SK-N-SH (cell line): Measurements from ENCODE around the gene PCSK5. TPM values are rescaled to one million over a fixed set of nuclear protein-coding genes. Genes with fewer than 3 reads are reported as not detected.

Source experiments
- CTCF ChIA-PET: fragments of 300-600, 350-600 bp; formaldehyde crosslinking; extraction: SDS; loops from one replicate; lab custom pipeline; 2021; lab: Yijun Ruan, JAX
- POLR2A ChIA-PET: fragments of 350-600 bp; sonication (Branson Sonifier 250); formaldehyde crosslinking; extraction: SDS; loops from one replicate; lab custom pipeline; 2020; ENCODE audit warnings: antibody characterized with exemption, inconsistent platforms; lab: Yijun Ruan, JAX
- DNase-seq: peaks from one replicate; pipeline ENCODE4 v3.0.0; 2012
- H2AFZ ChIP-seq: fragments of 200-600 bp; sonication (generic); 2 replicates; pipeline ENCODE4 v1.8.1; 2016; ENCODE audit warnings: antibody characterized with exemption, mild to moderate bottlenecking, low read depth
- H3F3A ChIP-seq: fragments of 200-600 bp; sonication (generic); replicated peaks from 2 replicates; pipeline ENCODE3; 2016; ENCODE audit warnings: antibody characterized with exemption, mild to moderate bottlenecking; ENCODE audit not compliant: insufficient read depth
- H3K27ac ChIP-seq, 2 experiments: fragments of 200-500 bp in 1 of 2; fragments of 200-600 bp in 1 of 2; sonication (Bioruptor generic) in 1 of 2; sonication (generic), shearing (Covaris generic) in 1 of 2; 2 replicates each; pipeline versions ENCODE4 v1.5.1 to v1.6.1; 2014 to 2016; ENCODE audit warnings: low read depth in 2 of 2, inconsistent platforms in 1 of 2, low read length in 1 of 2, mild to moderate bottlenecking in 1 of 2, mixed read lengths in 1 of 2
- H3K27me3 ChIP-seq: fragments of 200-600 bp; sonication (generic), shearing (Covaris generic); 2 replicates; pipeline ENCODE4 v1.6.1; 2016; ENCODE audit warnings: mixed run types; ENCODE audit not compliant: insufficient read depth
- H3K36me3 ChIP-seq, 2 experiments: fragments of 200-500 bp in 1 of 2; fragments of 200-600 bp in 1 of 2; sonication (Bioruptor generic) in 1 of 2; sonication (generic) in 1 of 2; replicated peaks in 1 of 2; 2 replicates each; pipeline versions ENCODE3 to v1.5.1; 2014 to 2016; ENCODE audit warnings: low read length in 1 of 2, mild to moderate bottlenecking in 1 of 2; ENCODE audit not compliant: insufficient read depth in 2 of 2, control insufficient read depth in 1 of 2
- H3K4me1 ChIP-seq, 2 experiments: fragments of 200-500 bp in 1 of 2; fragments of 200-600 bp in 1 of 2; sonication (Bioruptor generic) in 1 of 2; sonication (generic), shearing (Covaris generic) in 1 of 2; 2 replicates each; pipeline versions ENCODE4 v1.5.1 to v1.6.1; 2014 to 2016; ENCODE audit warnings: low read depth in 1 of 2, low read length in 1 of 2, mixed run types in 1 of 2; ENCODE audit not compliant: insufficient read depth in 2 of 2, control insufficient read depth in 1 of 2
- H3K4me2 ChIP-seq: fragments of 200-600 bp; sonication (generic), shearing (Covaris generic); 2 replicates; pipeline ENCODE4 v1.6.1; 2017; ENCODE audit warnings: mixed run types
- H3K4me3 ChIP-seq, 2 experiments: fragments of 200-500 bp in 1 of 2; fragments of 200-600 bp in 1 of 2; sonication (Bioruptor generic) in 1 of 2; sonication (generic), shearing (Covaris generic) in 1 of 2; 2 replicates each; pipeline versions ENCODE4 v1.5.1 to v1.8.1; 2014 to 2016; ENCODE audit warnings: low read depth in 2 of 2, inconsistent platforms in 1 of 2, low read length in 1 of 2, mild to moderate bottlenecking in 1 of 2, mixed read lengths in 1 of 2, moderate library complexity in 1 of 2
- H3K79me2 ChIP-seq: fragments of 200-600 bp; sonication (generic); 2 replicates; pipeline ENCODE4 v1.8.1; 2017; ENCODE audit warnings: mild to moderate bottlenecking; ENCODE audit not compliant: insufficient read depth
- H3K9ac ChIP-seq: fragments of 200-600 bp; sonication (generic); 2 replicates; pipeline ENCODE4 v1.6.1; 2017; ENCODE audit warnings: mixed run types
- H3K9me2 ChIP-seq: fragments of 200-600 bp; sonication (generic); 2 replicates; pipeline ENCODE4 v1.6.1; 2017; ENCODE audit warnings: mixed run types
- H3K9me3 ChIP-seq: fragments of 200-600 bp; sonication (generic); 2 replicates; pipeline ENCODE4 v1.6.1; 2017; ENCODE audit warnings: mixed run types, mild to moderate bottlenecking, moderate library complexity
- H4K20me1 ChIP-seq: fragments of 200-600 bp; sonication (generic); 2 replicates; pipeline ENCODE4 v1.6.1; 2017; ENCODE audit warnings: mild to moderate bottlenecking, mixed run types; ENCODE audit not compliant: insufficient read depth
- CHD2 ChIP-seq: fragments of 150-350 bp; IDR thresholded peaks from 2 replicates; pipeline ENCODE4 v1.6.1; 2018; ENCODE audit warnings: low read length; ENCODE audit not compliant: partially characterized antibody
- ELF1 ChIP-seq: IDR thresholded peaks from 2 replicates; pipeline ENCODE4 v1.4.0; 2012
- EP300 ChIP-seq, 2 experiments: IDR thresholded peaks; 2 replicates each; pipeline versions ENCODE4 v1.4.0 to v1.6.1; 2012; ENCODE audit warnings: borderline replicate concordance in 1 of 2, low read depth in 1 of 2, low read length in 1 of 2
- EZH2phosphoT487 ChIP-seq: fragments of 200-600 bp; sonication (generic); IDR thresholded peaks from 2 replicates; pipeline ENCODE4 v1.6.1; 2017; ENCODE audit warnings: low read depth, mixed run types, mild to moderate bottlenecking, antibody characterized with exemption, moderate library complexity, borderline replicate concordance
- FOXJ3 ChIP-seq: sonication (generic); formaldehyde crosslinking; IDR thresholded peaks from 2 replicates; pipeline ENCODE4 v1.5.1; 2020; ENCODE audit warnings: mild to moderate bottlenecking, missing genetic modification reagents
- MAX ChIP-seq: IDR thresholded peaks from 2 replicates; pipeline ENCODE4 v1.4.0; 2012; ENCODE audit warnings: low read depth
- MEF2A ChIP-seq: IDR thresholded peaks from 2 replicates; pipeline ENCODE4 v1.4.0; 2012; ENCODE audit warnings: low read depth, borderline replicate concordance
- MXI1 ChIP-seq: IDR thresholded peaks from 2 replicates; pipeline ENCODE4 v1.6.1; 2012; ENCODE audit warnings: mild to moderate bottlenecking, low read depth, low read length, improper control_type of control experiment
- NFIC ChIP-seq: IDR thresholded peaks from 2 replicates; pipeline ENCODE4 v1.4.0; 2012; ENCODE audit warnings: borderline replicate concordance
- PBX3 ChIP-seq: IDR thresholded peaks from 2 replicates; pipeline ENCODE4; 2012
- POLR2AphosphoS5 ChIP-seq: IDR thresholded peaks from 2 replicates; pipeline ENCODE4 v1.6.1; 2012; ENCODE audit warnings: low read depth, low read length
- RAD21 ChIP-seq: IDR thresholded peaks from 2 replicates; pipeline ENCODE4 v1.6.1; 2012; ENCODE audit warnings: mild to moderate bottlenecking, low read length
- RCOR1 ChIP-seq: fragments of 150-350 bp; IDR thresholded peaks from 2 replicates; pipeline ENCODE4 v1.6.1; 2017; ENCODE audit warnings: antibody characterized with exemption, low read length
- RFX5 ChIP-seq: IDR thresholded peaks from 2 replicates; pipeline ENCODE4 v1.6.1; 2012; ENCODE audit warnings: mild to moderate bottlenecking, improper control_type of control experiment, low read length
- SIN3A ChIP-seq: IDR thresholded peaks from 2 replicates; pipeline ENCODE4 v1.6.1; 2012; ENCODE audit warnings: low read depth, mild to moderate bottlenecking, low read length, moderate library complexity, borderline replicate concordance
- TCF12 ChIP-seq: IDR thresholded peaks from 2 replicates; pipeline ENCODE4 v1.4.0; 2012
- TEAD4 ChIP-seq: IDR thresholded peaks from 2 replicates; pipeline ENCODE4 v1.4.0; 2012; ENCODE audit warnings: mild to moderate bottlenecking, borderline replicate concordance; ENCODE audit not compliant: insufficient read depth
- YY1 ChIP-seq: IDR thresholded peaks from 2 replicates; pipeline ENCODE4 v1.4.0; 2012; ENCODE audit warnings: low read depth, mild to moderate bottlenecking
- WGBS: methylation state at CpG from one replicate; pipeline ENCODE4 v1.1.6; 2017; ENCODE audit warnings: low lambda C conversion rate; 5-methylcytosine and 5-hydroxymethylcytosine counted together
- polyA plus RNA-seq, 3 experiments: library from polyadenylated mRNA; depleted of rRNA; stranded (reverse); fragments of >200 nt; gene quantifications; 2 replicates each; pipeline ENCODE4 v1.2.3, GENCODE V29; 2012
- TF ChIP-seq, protein P1 (sequence below): IDR thresholded peaks from 2 replicates; pipeline ENCODE4 v1.4.0; 2012; ENCODE audit warnings: low read depth, borderline replicate concordance
- TF ChIP-seq, protein P2 (sequence below): fragments of 150-350 bp; IDR thresholded peaks from 2 replicates; pipeline ENCODE4 v1.6.1; 2017; ENCODE audit warnings: antibody characterized with exemption, low read length, low read depth, borderline replicate concordance

Gene PCSK5
- polyA plus RNA-seq, 1 of the 3 experiments (the other 2 are of a cell fraction): 0.08 TPM

DNA sequence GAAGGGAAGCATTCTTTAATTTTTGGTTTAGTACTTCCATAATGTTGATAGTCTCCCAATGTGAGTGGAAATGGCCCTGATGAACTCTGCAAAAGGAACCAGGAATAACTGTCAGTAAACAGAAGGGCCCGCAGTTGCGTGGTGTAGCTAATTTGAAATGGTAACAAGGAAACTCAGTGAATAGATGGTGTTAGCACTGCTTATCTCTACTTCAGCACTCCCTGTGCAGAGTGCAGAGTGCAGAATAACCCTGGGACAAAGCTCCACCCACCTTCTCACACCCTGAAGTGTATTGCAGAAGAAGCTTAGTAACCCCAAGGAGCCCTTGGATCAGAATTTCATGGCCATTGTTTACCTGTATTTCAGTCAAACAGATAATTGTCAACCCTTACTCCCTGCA lies 158.9 kb downstream of the PCSK5 start (continued):
- TF ChIP-seq PBX3: no peak
- TF ChIP-seq FOXJ3 (CRISPR knock-in tag): no peak
- TF ChIP-seq SIN3A: no peak
- TF ChIP-seq, protein P1, sequence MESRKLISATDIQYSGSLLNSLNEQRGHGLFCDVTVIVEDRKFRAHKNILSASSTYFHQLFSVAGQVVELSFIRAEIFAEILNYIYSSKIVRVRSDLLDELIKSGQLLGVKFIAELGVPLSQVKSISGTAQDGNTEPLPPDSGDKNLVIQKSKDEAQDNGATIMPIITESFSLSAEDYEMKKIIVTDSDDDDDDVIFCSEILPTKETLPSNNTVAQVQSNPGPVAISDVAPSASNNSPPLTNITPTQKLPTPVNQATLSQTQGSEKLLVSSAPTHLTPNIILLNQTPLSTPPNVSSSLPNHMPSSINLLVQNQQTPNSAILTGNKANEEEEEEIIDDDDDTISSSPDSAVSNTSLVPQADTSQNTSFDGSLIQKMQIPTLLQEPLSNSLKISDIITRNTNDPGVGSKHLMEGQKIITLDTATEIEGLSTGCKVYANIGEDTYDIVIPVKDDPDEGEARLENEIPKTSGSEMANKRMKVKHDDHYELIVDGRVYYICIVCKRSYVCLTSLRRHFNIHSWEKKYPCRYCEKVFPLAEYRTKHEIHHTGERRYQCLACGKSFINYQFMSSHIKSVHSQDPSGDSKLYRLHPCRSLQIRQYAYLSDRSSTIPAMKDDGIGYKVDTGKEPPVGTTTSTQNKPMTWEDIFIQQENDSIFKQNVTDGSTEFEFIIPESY: no peak

DNA sequence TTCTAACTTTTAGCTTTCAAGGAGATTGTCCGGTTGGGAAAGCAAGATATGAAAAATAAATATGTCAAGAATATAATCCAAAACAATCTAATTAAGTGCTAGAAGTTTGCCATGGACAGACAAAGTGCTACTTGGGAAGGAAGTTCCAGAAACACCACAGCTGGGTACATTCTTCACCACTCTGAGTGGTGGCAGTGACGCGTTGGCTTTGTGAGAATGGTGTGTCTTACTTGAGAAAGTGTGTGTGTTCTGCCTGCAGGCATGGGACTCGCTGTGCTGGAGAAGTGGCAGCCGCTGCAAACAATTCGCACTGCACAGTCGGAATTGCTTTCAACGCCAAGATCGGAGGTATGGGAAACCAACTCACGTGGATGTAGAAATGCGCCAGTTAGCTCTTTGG lies 177.2 kb downstream of the PCSK5 start:
- 21% methylated on average over 11 of the region's 11 CpGs for WGBS
- H3K4me3 ChIP-seq: no peak overlapping the region
- H3K4me2 ChIP-seq: no peak overlapping the region
- no peaks in the 10 kb centered on the region for H3K27me3 ChIP-seq
- no peaks in the 10 kb centered on the region for H4K20me1 ChIP-seq
- no peak overlapping the region for H2AFZ ChIP-seq
- no peaks in the 10 kb centered on the region for H3K9me2 ChIP-seq
- no peak overlapping the region for H3K27ac ChIP-seq
- H3K4me1 ChIP-seq: no peaks in the 10 kb centered on the region
- ChIA-PET CTCF (no interaction called here), POLR2A (no interaction called here)
- no peaks in the 10 kb centered on the region for H3K36me3 ChIP-seq
- H3F3A ChIP-seq: no peaks in the 10 kb centered on the region
- no peaks in the 10 kb centered on the region for H3K79me2 ChIP-seq
- DNase-seq: no peak
- no peak overlapping the region for H3K9ac ChIP-seq
- no peaks in the 10 kb centered on the region for H3K9me3 ChIP-seq
- TF ChIP-seq, protein P1: no peak
- TF ChIP-seq, protein P2, sequence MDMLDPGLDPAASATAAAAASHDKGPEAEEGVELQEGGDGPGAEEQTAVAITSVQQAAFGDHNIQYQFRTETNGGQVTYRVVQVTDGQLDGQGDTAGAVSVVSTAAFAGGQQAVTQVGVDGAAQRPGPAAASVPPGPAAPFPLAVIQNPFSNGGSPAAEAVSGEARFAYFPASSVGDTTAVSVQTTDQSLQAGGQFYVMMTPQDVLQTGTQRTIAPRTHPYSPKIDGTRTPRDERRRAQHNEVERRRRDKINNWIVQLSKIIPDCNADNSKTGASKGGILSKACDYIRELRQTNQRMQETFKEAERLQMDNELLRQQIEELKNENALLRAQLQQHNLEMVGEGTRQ: no peak
- TF ChIP-seq YY1 (no peak), POLR2AphosphoS5 (no peak), TEAD4 (no peak), RAD21 (no peak), CHD2 (no peak), ELF1 (no peak), RFX5 (no peak), MXI1 (no peak), PBX3 (no peak), MAX (no peak), MEF2A (no peak), TCF12 (no peak), EP300 (IDR thresholded peaks at IDR 0.05; ENCODE audit: borderline replicate concordance in 1 of 2, low read depth in 1 of 2, low read length in 1 of 2) (no peak), NFIC (no peak), SIN3A (no peak), RCOR1 (no peak), FOXJ3 (CRISPR knock-in tag) (no peak), EZH2phosphoT487 (no peak)
